ENCODE data around the gene ADPRM.

The ADPRM gene

DNA sequence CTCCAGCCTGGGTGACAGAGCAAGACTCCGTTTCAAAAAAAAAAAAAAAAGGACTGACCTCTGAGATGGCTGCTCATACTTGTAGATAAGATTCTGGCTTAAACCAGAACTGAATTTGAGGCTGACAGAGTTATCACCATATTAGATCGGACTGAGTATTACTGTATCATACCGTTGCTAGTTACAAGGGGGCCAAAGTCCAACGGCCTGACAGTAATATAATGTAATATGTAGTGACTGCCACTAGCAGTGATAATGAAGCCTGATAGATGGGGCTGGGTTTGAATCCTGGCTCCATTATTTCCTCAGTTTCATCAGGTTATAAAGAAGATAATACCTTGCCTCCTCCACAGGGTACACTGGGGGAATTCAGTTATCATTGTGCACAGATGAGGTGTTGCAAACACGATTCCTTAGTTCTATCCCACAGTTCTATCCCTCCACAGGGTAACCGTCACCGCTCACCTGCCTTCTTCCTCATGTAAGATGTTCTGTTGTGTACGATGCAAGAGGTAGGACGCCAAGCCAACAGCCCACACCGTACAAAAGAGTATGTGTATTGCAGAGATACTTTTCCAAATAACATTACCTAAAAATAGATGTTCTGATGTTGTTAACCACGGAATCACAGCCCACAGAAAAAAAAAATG lies 27.3 kb downstream of the ADPRM start:
- TF ChIP-seq EZH2 (optimal IDR thresholded peaks at IDR 0.05; ENCODE audit: low read depth, low read length) (no peak), EZH2phosphoT487 (IDR thresholded peaks at IDR 0.05; ENCODE audit: low read length) (no peak)
- TF ChIP-seq, protein P1, sequence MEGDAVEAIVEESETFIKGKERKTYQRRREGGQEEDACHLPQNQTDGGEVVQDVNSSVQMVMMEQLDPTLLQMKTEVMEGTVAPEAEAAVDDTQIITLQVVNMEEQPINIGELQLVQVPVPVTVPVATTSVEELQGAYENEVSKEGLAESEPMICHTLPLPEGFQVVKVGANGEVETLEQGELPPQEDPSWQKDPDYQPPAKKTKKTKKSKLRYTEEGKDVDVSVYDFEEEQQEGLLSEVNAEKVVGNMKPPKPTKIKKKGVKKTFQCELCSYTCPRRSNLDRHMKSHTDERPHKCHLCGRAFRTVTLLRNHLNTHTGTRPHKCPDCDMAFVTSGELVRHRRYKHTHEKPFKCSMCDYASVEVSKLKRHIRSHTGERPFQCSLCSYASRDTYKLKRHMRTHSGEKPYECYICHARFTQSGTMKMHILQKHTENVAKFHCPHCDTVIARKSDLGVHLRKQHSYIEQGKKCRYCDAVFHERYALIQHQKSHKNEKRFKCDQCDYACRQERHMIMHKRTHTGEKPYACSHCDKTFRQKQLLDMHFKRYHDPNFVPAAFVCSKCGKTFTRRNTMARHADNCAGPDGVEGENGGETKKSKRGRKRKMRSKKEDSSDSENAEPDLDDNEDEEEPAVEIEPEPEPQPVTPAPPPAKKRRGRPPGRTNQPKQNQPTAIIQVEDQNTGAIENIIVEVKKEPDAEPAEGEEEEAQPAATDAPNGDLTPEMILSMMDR (IDR thresholded peaks at IDR 0.05; ENCODE audit: low read length), result no peak
- H3K4me2 ChIP-seq (ENCODE audit: low read depth, low read length), result no peak overlapping the region
- H3K27ac ChIP-seq (ENCODE audit: low read length), result no peak overlapping the region
- H3K9ac ChIP-seq (ENCODE audit: low read length), result no peak overlapping the region
- H3K36me3 ChIP-seq (replicated peaks; ENCODE audit: insufficient read depth, low read length), result no peaks in the 10 kb centered on the region
- no peak overlapping the region for H3K4me3 ChIP-seq (ENCODE audit: low read length)
- no peaks in the 10 kb centered on the region for H3K9me3 ChIP-seq (replicated peaks; ENCODE audit: insufficient read depth, low read length)
- H2AFZ ChIP-seq (ENCODE audit: low read length), result no peak overlapping the region
- H3F3A ChIP-seq (ENCODE audit: insufficient read depth, low read length), result no peaks in the 10 kb centered on the region
- H4K20me1 ChIP-seq (ENCODE audit: insufficient read depth, low read length), result no peaks in the 10 kb centered on the region
- H3K27me3 ChIP-seq (replicated peaks; ENCODE audit: insufficient read depth, low read length), result no peaks in the 10 kb centered on the region; the same call in 1 of the 2 replicates
- no peaks in the 10 kb centered on the region for H3K79me2 ChIP-seq (ENCODE audit: low read length)
- no peaks in the 10 kb centered on the region for H3K9me2 ChIP-seq (replicated peaks; ENCODE audit: insufficient read depth, low read length)
- H3K4me1 ChIP-seq (ENCODE audit: low read length), result no peaks in the 10 kb centered on the region
- no peak for DNase-seq

DNA sequence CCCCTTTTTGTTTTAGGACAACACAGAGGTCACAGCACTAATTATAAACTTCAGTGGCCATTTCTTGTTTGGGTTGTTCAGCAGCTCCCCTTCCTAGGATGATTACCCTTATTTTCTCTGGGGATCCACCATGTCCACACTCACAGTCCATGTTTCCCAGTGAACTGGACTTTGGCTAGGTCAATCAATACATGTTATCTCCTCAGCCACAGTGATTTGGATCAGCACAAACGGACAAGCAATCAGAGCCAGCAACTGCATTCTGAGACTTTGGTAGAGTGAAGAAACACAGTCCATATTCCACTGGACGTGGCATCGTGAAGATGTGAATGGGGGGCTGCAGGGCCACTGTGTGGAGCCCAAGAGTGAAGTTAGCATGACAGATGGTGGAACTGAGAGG lies 27.9 kb downstream of the ADPRM start:
- H2AFZ ChIP-seq (ENCODE audit: low read length), result no peak overlapping the region
- H3K4me1 ChIP-seq (ENCODE audit: low read length), result no peaks in the 10 kb centered on the region
- no peaks in the 10 kb centered on the region for H4K20me1 ChIP-seq (ENCODE audit: insufficient read depth, low read length)
- no peaks in the 10 kb centered on the region for H3K36me3 ChIP-seq (replicated peaks; ENCODE audit: insufficient read depth, low read length)
- TF ChIP-seq EZH2 (optimal IDR thresholded peaks at IDR 0.05; ENCODE audit: low read depth, low read length) (no peak), EZH2phosphoT487 (IDR thresholded peaks at IDR 0.05; ENCODE audit: low read length) (no peak)
- TF ChIP-seq, protein P1 (IDR thresholded peaks at IDR 0.05; ENCODE audit: low read length), result no peak
- H3K4me2 ChIP-seq (ENCODE audit: low read depth, low read length), result no peak overlapping the region
- H3F3A ChIP-seq (ENCODE audit: insufficient read depth, low read length), result no peaks in the 10 kb centered on the region
- H3K79me2 ChIP-seq (ENCODE audit: low read length), result no peaks in the 10 kb centered on the region
- no peaks in the 10 kb centered on the region; the same call in 1 of the 2 replicates for H3K27me3 ChIP-seq (replicated peaks; ENCODE audit: insufficient read depth, low read length)
- DNase-seq, result no peak
- no peak overlapping the region for H3K4me3 ChIP-seq (ENCODE audit: low read length)
- H3K27ac ChIP-seq (ENCODE audit: low read length), result no peak overlapping the region
- no peak overlapping the region for H3K9ac ChIP-seq (ENCODE audit: low read length)
- no peaks in the 10 kb centered on the region for H3K9me3 ChIP-seq (replicated peaks; ENCODE audit: insufficient read depth, low read length)
- no peaks in the 10 kb centered on the region for H3K9me2 ChIP-seq (replicated peaks; ENCODE audit: insufficient read depth, low read length)

DNA sequence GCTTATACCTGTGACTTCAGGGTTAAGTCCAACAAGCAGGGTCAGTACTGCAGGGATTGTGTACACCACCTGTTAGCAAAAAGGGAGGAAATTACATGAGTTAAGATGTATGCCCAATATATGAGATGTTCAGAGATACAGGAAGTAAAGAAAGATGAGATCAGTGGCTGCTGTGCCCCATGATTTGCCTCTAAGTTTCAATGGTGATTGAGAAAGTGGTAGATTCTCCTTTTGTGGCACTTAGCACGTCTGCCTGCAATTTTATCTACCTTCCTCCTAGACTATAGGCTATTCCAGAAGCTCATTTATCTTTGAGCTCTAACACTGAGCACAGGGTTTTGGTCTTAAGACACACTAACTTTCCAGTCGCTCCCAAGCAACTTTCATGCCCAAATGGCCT lies 28.8 kb downstream of the ADPRM start:
- Histone ChIP-seq H2AFZ (ENCODE audit: low read length) (no peak overlapping the region), H3K27ac (ENCODE audit: low read length) (no peak overlapping the region), H4K20me1 (ENCODE audit: insufficient read depth, low read length) (no peaks in the 10 kb centered on the region), H3K9ac (ENCODE audit: low read length) (no peak overlapping the region), H3K4me2 (ENCODE audit: low read depth, low read length) (no peak overlapping the region), H3K36me3 (replicated peaks; ENCODE audit: insufficient read depth, low read length) (no peaks in the 10 kb centered on the region), H3K9me2 (replicated peaks; ENCODE audit: insufficient read depth, low read length) (no peaks in the 10 kb centered on the region), H3K4me1 (ENCODE audit: low read length) (no peaks in the 10 kb centered on the region), H3K79me2 (ENCODE audit: low read length) (no peaks in the 10 kb centered on the region), H3K4me3 (ENCODE audit: low read length) (no peak overlapping the region), H3F3A (ENCODE audit: insufficient read depth, low read length) (no peaks in the 10 kb centered on the region), H3K9me3 (replicated peaks; ENCODE audit: insufficient read depth, low read length) (no peaks in the 10 kb centered on the region), H3K27me3 (replicated peaks; ENCODE audit: insufficient read depth, low read length) (no peaks in the 10 kb centered on the region; the same call in 1 of the 2 replicates)
- no peak for TF ChIP-seq EZH2phosphoT487 (IDR thresholded peaks at IDR 0.05; ENCODE audit: low read length)
- TF ChIP-seq, protein P1 (IDR thresholded peaks at IDR 0.05; ENCODE audit: low read length), result no peak
- TF ChIP-seq EZH2 (optimal IDR thresholded peaks at IDR 0.05; ENCODE audit: low read depth, low read length), result no peak
- no peak for DNase-seq
